A673 (cell line): ENCODE measurements around the gene HIBCH.

ENCODE experiments used
- EZH2 ChIP-seq: fragments of 200-600 bp; sonication (generic); IDR thresholded peaks from 2 replicates; pipeline ENCODE4 v1.6.1; 2017; ENCODE audit warnings: borderline replicate concordance, low read depth, mild to moderate bottlenecking, mixed read lengths, antibody characterized with exemption, low read length; ENCODE audit not compliant: poor library complexity, severe bottlenecking
- TF ChIP-seq, protein P1 (sequence below): fragments of 300-800, 200-600 bp; sonication (generic); conservative IDR thresholded peaks from 2 replicates; pipeline ENCODE4 v1.5.1; 2017; ENCODE audit warnings: low read depth, mild to moderate bottlenecking, antibody characterized with exemption, low read length, moderate library complexity, mixed read lengths

GRCh38 chr2:190272457-190272842, 47.2 kb downstream of the HIBCH start:
- TF ChIP-seq, protein P1, sequence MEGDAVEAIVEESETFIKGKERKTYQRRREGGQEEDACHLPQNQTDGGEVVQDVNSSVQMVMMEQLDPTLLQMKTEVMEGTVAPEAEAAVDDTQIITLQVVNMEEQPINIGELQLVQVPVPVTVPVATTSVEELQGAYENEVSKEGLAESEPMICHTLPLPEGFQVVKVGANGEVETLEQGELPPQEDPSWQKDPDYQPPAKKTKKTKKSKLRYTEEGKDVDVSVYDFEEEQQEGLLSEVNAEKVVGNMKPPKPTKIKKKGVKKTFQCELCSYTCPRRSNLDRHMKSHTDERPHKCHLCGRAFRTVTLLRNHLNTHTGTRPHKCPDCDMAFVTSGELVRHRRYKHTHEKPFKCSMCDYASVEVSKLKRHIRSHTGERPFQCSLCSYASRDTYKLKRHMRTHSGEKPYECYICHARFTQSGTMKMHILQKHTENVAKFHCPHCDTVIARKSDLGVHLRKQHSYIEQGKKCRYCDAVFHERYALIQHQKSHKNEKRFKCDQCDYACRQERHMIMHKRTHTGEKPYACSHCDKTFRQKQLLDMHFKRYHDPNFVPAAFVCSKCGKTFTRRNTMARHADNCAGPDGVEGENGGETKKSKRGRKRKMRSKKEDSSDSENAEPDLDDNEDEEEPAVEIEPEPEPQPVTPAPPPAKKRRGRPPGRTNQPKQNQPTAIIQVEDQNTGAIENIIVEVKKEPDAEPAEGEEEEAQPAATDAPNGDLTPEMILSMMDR = no peak
- no peak for TF ChIP-seq EZH2
